ENCODE results near the gene SIL1.
"Not testable (repeated sequence)": the region's sequence is repeated elsewhere in the genome, so short reads cannot be mapped to it uniquely, and the experiment has no call there.

SIL1 gene

GRCh38 chr5:138935466-138935865 lies 262.7 kb downstream of the SIL1 start:
- no peak for DNase-seq

- no peak for DNase-seq
Measured at GRCh38 chr5:138934971-138935370, 263.2 kb downstream of the SIL1 start.

- no peak for DNase-seq
Measured at GRCh38 chr5:138933522-138934290, 264.5 kb downstream of the SIL1 start.

- DNase-seq, result no peak
Measured at GRCh38 chr5:138932171-138932810, 265.9 kb downstream of the SIL1 start.

- DNase-seq, result no peak
Measured at GRCh38 chr5:138930371-138931097, 267.6 kb downstream of the SIL1 start.

GRCh38 chr5:138929571-138929955 lies 268.6 kb downstream of the SIL1 start:
- DNase-seq, result no peak

- DNase-seq, result no peak
Measured at GRCh38 chr5:138927979-138928378, 270.2 kb downstream of the SIL1 start.

GRCh38 chr5:138927544-138927943 lies 270.6 kb downstream of the SIL1 start:
- no peak for DNase-seq

- no peak for DNase-seq
Measured at GRCh38 chr5:138926688-138927448, 271.3 kb downstream of the SIL1 start.

- no peak for DNase-seq
Measured at GRCh38 chr5:138926257-138926656, 271.9 kb downstream of the SIL1 start.

GRCh38 chr5:138925090-138925635 lies 273.0 kb downstream of the SIL1 start:
- no peak for DNase-seq

GRCh38 chr5:138922494-138922893 lies 275.7 kb downstream of the SIL1 start:
- DNase-seq, result no peak

- DNase-seq, result not testable (repeated sequence)
Measured at GRCh38 chr5:138921362-138921761, 276.8 kb downstream of the SIL1 start.

- DNase-seq, result no peak
Measured at GRCh38 chr5:138920181-138920580, 278.0 kb downstream of the SIL1 start.

- no peak for DNase-seq
Measured at GRCh38 chr5:138918686-138919085, 279.5 kb downstream of the SIL1 start.

GRCh38 chr5:138914338-138914737 lies 283.8 kb downstream of the SIL1 start:
- no peak for DNase-seq

- DNase-seq, result no peak
Measured at GRCh38 chr5:138913773-138914172, 284.4 kb downstream of the SIL1 start.

GRCh38 chr5:138912093-138912492 lies 286.1 kb downstream of the SIL1 start:
- DNase-seq, result no peak

GRCh38 chr5:138911441-138911840 lies 286.7 kb downstream of the SIL1 start:
- no peak for DNase-seq

GRCh38 chr5:138910546-138911185 lies 287.5 kb downstream of the SIL1 start:
- no peak for DNase-seq

GRCh38 chr5:138909734-138910133 lies 288.4 kb downstream of the SIL1 start:
- no peak for DNase-seq

GRCh38 chr5:138905541-138905940 lies 292.6 kb downstream of the SIL1 start:
- no peak for DNase-seq

Data from CD4-positive, alpha-beta T cell treated with Interleukin-1 beta for 1 hour (primary cell).